B cell (primary cell): ENCODE measurements around the gene NASP. TPM values are rescaled to one million over a fixed set of nuclear protein-coding genes. Genes with fewer than 3 reads are reported as not detected.

Experiments
- ATAC-seq: fragments of 200-7000 bp; cut with Tn5 transposase; one replicate; pipeline ENCODE4 v1.10.0; 2021; ENCODE audit warnings: low read depth, mild to moderate bottlenecking, moderate number of reproducible peaks, moderate library complexity
- CTCF ChIA-PET: fragments of 350-600 bp; sonication (Branson Sonifier 250); formaldehyde crosslinking; loops from one replicate; lab custom pipeline; 2021; ENCODE audit warnings: antibody characterized with exemption, inconsistent platforms; lab: Charles Lee
- POLR2A ChIA-PET: fragments of 350-600 bp; sonication (Branson Sonifier 250); formaldehyde crosslinking; loops from one replicate; lab custom pipeline; 2021; ENCODE audit warnings: antibody characterized with exemption; lab: Charles Lee
- DNase-seq: peaks from one replicate; pipeline ENCODE4 v3.0.0; 2013
- H2AFZ ChIP-seq: 2 replicates; pipeline ENCODE4 v1.6.1; 2012; ENCODE audit warnings: mild to moderate bottlenecking, low read depth, low read length; ENCODE audit not compliant: insufficient read depth, poor library complexity, severe bottlenecking
- H3K27ac ChIP-seq, 2 donors: 1 replicate in 1 of 2; 2 replicates in 1 of 2; pipeline ENCODE4 v1.5.1; 2012 to 2013; ENCODE audit warnings: low read length in 2 of 2, mild to moderate bottlenecking in 2 of 2, moderate library complexity in 1 of 2
- H3K27me3 ChIP-seq, 4 experiments: fragments of 200-600 bp in 1 of 4; sonication (generic) in 1 of 4; replicated peaks in 1 of 4; 1 replicate in 2 of 4; 2 replicates in 2 of 4; pipeline versions ENCODE4 v1.6.1 to v1.7.0; 2013 to 2016; ENCODE audit warnings: low read length in 3 of 4, mild to moderate bottlenecking in 2 of 4, mixed read lengths in 1 of 4, moderate library complexity in 1 of 4; ENCODE audit not compliant: insufficient read depth in 4 of 4, control insufficient read depth in 3 of 4; ENCODE audit errors: control extremely low read depth in 1 of 4
- H3K36me3 ChIP-seq, 2 experiments: replicated peaks in 1 of 2; 1 replicate in 1 of 2; 2 replicates in 1 of 2; pipeline versions ENCODE4 v1.6.1 to v1.7.1; 2013; ENCODE audit warnings: low read length in 1 of 2; ENCODE audit not compliant: insufficient read depth in 2 of 2, control insufficient read depth in 1 of 2; ENCODE audit errors: control extremely low read depth in 1 of 2, extremely low read depth in 1 of 2
- H3K4me1 ChIP-seq, 2 donors: fragments of 200-600 bp in 1 of 2; sonication (generic) in 1 of 2; 1 replicate in 1 of 2; 2 replicates in 1 of 2; pipeline versions ENCODE4 v1.5.1 to v1.6.1; 2013 to 2017; ENCODE audit warnings: low read length in 2 of 2; ENCODE audit not compliant: control insufficient read depth in 2 of 2, insufficient read depth in 2 of 2
- H3K4me2 ChIP-seq: replicated peaks from 2 replicates; pipeline ENCODE3; 2012; ENCODE audit warnings: mild to moderate bottlenecking, low read depth, low read length; ENCODE audit not compliant: poor library complexity, severe bottlenecking
- H3K4me3 ChIP-seq, 5 experiments: fragments of 200-600 bp in 1 of 5; sonication (generic) in 1 of 5; 1 replicate in 3 of 5; 2 replicates in 2 of 5; pipeline versions ENCODE4 v1.5.1 to v1.7.0; 2011 to 2016; ENCODE audit warnings: low read length in 4 of 5, mild to moderate bottlenecking in 4 of 5, low read depth in 2 of 5, control low read depth in 1 of 5, moderate library complexity in 1 of 5; ENCODE audit not compliant: insufficient read depth in 1 of 5; ENCODE audit errors: control extremely low read depth in 1 of 5, extremely low read depth in 1 of 5
- H3K79me2 ChIP-seq: fragments of 200-600 bp; sonication (generic); one replicate; pipeline ENCODE4 v1.6.0; 2016; ENCODE audit warnings: low read length; ENCODE audit not compliant: control insufficient read depth, insufficient read depth
- H3K9ac ChIP-seq: fragments of 200-600 bp; sonication (generic); 2 replicates; pipeline ENCODE4 v1.6.1; 2017; ENCODE audit warnings: mild to moderate bottlenecking, low read length, moderate library complexity
- H3K9me3 ChIP-seq, 3 donors: one replicate each; pipeline versions ENCODE4 v1.6.1 to v1.7.1; 2013; ENCODE audit warnings: low read length in 2 of 3; ENCODE audit not compliant: control insufficient read depth in 2 of 3, insufficient read depth in 1 of 3; ENCODE audit errors: control extremely low read depth in 1 of 3
- H4K20me1 ChIP-seq: 2 replicates; pipeline ENCODE4 v1.6.0; 2012; ENCODE audit warnings: mild to moderate bottlenecking, low read length; ENCODE audit not compliant: insufficient read depth, control insufficient read depth, poor library complexity, severe bottlenecking
- H3K27ac Mint-ChIP-seq: one replicate; pipeline ENCODE4 v1.8.0; 2021; ENCODE audit warnings: mixed read lengths
- H3K27me3 Mint-ChIP-seq: one replicate; pipeline ENCODE4 v1.8.0; 2021; ENCODE audit warnings: mixed read lengths
- H3K4me1 Mint-ChIP-seq: one replicate; pipeline ENCODE4 v1.8.0; 2021; ENCODE audit warnings: mixed read lengths
- H3K4me3 Mint-ChIP-seq: one replicate; pipeline ENCODE4 v1.8.0; 2021; ENCODE audit warnings: mixed read lengths
- H3K9me3 Mint-ChIP-seq: one replicate; pipeline ENCODE4 v1.8.0; 2022; ENCODE audit warnings: mixed read lengths; ENCODE audit not compliant: insufficient read depth
- CTCF ChIP-seq: fragments of 200-600 bp; IDR thresholded peaks from one replicate; pipeline ENCODE4 v1.8.0; 2022; ENCODE audit warnings: antibody characterized with exemption, mild to moderate bottlenecking
- EZH2 ChIP-seq: IDR thresholded peaks from 2 replicates; pipeline ENCODE4 v1.6.1; 2012; ENCODE audit warnings: borderline replicate concordance, low read depth, mild to moderate bottlenecking, moderate library complexity, low read length; ENCODE audit not compliant: insufficient read depth, poor library complexity, severe bottlenecking
- WGBS: methylation state at CpG from one replicate; pipeline ENCODE4 v1.1.5; 2013; ENCODE audit warnings: missing lambda C conversion rate; ENCODE audit not compliant: insufficient coverage; 5-methylcytosine and 5-hydroxymethylcytosine counted together
- intact Hi-C: fragments of 100-400 bp; cut with micrococcal nuclease; formaldehyde crosslinking; loops from one replicate; pipeline ENCODE4 v1.10.0; 2022
- polyA plus RNA-seq: library from polyadenylated mRNA; depleted of rRNA; stranded (reverse); fragments of >200 nt; gene quantifications from 2 replicates; pipeline ENCODE4 v1.2.3, GENCODE V29; 2012
- total RNA-seq, 2 donors: library from RNA; stranded (reverse); fragments of 120-200 nt in 1 of 2; gene quantifications; 1 replicate in 1 of 2; 2 replicates in 1 of 2; pipeline versions ENCODE4 v1.2.3 to v1.2.4, GENCODE V29; 2013 to 2022

NASP gene
- total and polyA plus RNA-seq, 2 donors (not counting 1 experiment from before 2014, with no cell fraction given): 61.0 to 151 TPM

- no peaks in the 10 kb centered on the region for H3K9me3 ChIP-seq
- ChIA-PET POLR2A (interaction anchor here (0.6 kb wide), 1 partner anchor 815 kb away, joined by 3 read pairs; no protein-coding TSS in a partner anchor), CTCF (no interaction called here)
- intact Hi-C loops: no loop called here
- H2AFZ ChIP-seq: no peak overlapping the region
- no peak overlapping the region for H3K4me2 ChIP-seq
- no peaks in the 10 kb centered on the region for H3K27me3 ChIP-seq
- DNase-seq (no peak), ATAC-seq (no peak)
- peaks cover 24% of the 10 kb centered on the region for H4K20me1 ChIP-seq
- Mint-ChIP-seq H3K27ac (no peak overlapping the region), H3K9me3 (no peaks in the 10 kb centered on the region), H3K4me1 (peaks cover 36% of the 10 kb centered on the region), H3K4me3 (no peak overlapping the region), H3K27me3 (no peaks in the 10 kb centered on the region)
- H3K79me2 ChIP-seq: peaks cover 62% of the 10 kb centered on the region
- H3K4me1 ChIP-seq: peaks cover 23 to 24% of the 10 kb centered on the region in 2 donors
- no peak overlapping the region for H3K27ac ChIP-seq
- peaks cover 2 to 46% of the 10 kb centered on the region in 2 experiments for H3K36me3 ChIP-seq
- TF ChIP-seq CTCF (no peak), EZH2 (no peak)
- H3K9ac ChIP-seq: no peak overlapping the region
- no peak overlapping the region for H3K4me3 ChIP-seq
- no CpG with 5 or more reads among the region's 2 CpGs for WGBS
Observed at GRCh38 chr1:45604239-45604638, 20.4 kb downstream of the NASP start.

GRCh38 chr1:45607404-45608074 is 23.7 kb downstream of the NASP start:
- peak overlapping the region in 1 of 2 donors; percentile 72 for H3K27ac ChIP-seq
- peak overlapping the region; percentile 31 for H3K4me3 Mint-ChIP-seq
- H3K9ac ChIP-seq: no peak overlapping the region
- CTCF ChIA-PET: no interaction called here
- intact Hi-C loops: no loop called here
- no peak overlapping the region for H3K4me2 ChIP-seq
- peak overlapping the region; percentile 62 for H3K27ac Mint-ChIP-seq
- POLR2A ChIA-PET: interaction anchor here (0.7 to 1.5 kb wide), 2 partner anchors 21 to 22 kb away, joined by 7 to 11 read pairs; no protein-coding TSS in a partner anchor
- ATAC-seq (no peak), DNase-seq (peak; percentile 8)
- H3K79me2 ChIP-seq: peaks cover 47% of the 10 kb centered on the region
- no peak overlapping the region for H3K4me3 ChIP-seq
- H2AFZ ChIP-seq: no peak overlapping the region
- no peaks in the 10 kb centered on the region for H3K9me3 ChIP-seq
- H3K27me3 Mint-ChIP-seq: no peaks in the 10 kb centered on the region
- H3K27me3 ChIP-seq: no peaks in the 10 kb centered on the region
- peaks cover 21% of the 10 kb centered on the region for H4K20me1 ChIP-seq
- H3K9me3 Mint-ChIP-seq: no peaks in the 10 kb centered on the region
- H3K4me1 Mint-ChIP-seq: peaks cover 42% of the 10 kb centered on the region
- TF ChIP-seq CTCF: no peak
- no peak for TF ChIP-seq EZH2
- 54% methylated on average over 5 of the region's 6 CpGs for WGBS
- H3K36me3 ChIP-seq: peaks cover 3 to 52% of the 10 kb centered on the region in 2 experiments
- H3K4me1 ChIP-seq: peaks cover 25 to 35% of the 10 kb centered on the region in 2 donors
